LoVo (cell line): ENCODE measurements around the gene ZNF441.
"Not testable (repeated sequence)": the region's sequence is repeated elsewhere in the genome, so short reads cannot be mapped to it uniquely, and the experiment has no call there.

ENCODE experiments used
- DNase-seq: peaks from one replicate; pipeline ENCODE4 v3.0.0-alpha.2; 2016; ENCODE audit warnings: low spot score

The ZNF441 gene

DNA sequence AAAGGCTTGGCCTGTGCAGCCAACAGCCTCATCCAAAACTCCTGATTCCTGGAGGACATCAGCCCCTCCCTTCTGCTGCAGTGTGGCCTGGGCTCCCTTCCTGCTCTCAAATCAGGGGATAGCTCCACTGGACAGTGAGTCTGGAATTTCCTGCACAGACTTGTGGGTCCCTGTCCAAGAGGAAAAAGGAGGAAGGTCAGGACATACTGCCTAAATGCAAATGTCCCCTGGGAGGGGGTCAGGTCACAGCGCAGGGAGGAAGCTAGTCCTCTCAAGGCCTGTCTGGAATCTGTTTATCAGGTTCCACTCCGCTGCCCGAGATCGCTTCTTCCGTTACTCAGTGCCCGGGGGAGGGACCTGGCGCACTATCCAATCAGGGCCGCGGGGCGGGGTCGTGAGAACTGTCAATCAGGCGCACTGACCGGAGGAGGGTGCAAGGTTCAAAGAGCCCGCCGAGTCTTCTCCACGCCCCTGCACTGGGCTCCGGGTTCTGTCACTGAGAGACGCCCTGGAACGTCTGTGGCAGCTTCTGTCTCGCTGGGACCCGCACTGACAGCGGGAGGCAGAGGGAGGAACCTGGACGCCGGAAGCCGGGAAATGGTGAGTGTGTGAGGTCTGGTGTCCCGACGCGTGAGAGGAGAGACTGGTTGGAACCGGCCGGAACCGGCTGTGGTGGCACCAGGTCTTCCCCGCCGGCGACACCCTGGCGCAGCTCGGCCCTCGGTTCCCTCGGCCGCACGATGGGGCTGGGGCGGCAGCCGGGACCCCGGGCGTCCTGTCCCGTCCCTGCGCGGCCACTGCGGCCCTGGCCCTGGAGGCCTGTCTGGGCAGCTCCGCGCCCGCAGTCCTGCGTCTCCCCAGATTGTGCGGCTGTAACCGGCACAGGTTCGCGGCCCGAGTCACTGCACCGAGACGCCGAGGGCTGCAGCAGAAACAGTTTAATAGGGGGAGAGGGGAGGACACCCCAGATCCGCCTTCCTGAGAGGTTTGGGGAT, at the start of gene ZNF441:
Gene ZNF441, plus strand, starts transcription at position 404 of the 995 bp plus-strand sequence. Its CDS starts 194 bp downstream, at position 598.
- DNase-seq, result peak; percentile 96

GRCh38 chr19:11721681-11722080, 45.1 kb upstream of the ZNF441 start:
- DNase-seq, result no peak

DNA sequence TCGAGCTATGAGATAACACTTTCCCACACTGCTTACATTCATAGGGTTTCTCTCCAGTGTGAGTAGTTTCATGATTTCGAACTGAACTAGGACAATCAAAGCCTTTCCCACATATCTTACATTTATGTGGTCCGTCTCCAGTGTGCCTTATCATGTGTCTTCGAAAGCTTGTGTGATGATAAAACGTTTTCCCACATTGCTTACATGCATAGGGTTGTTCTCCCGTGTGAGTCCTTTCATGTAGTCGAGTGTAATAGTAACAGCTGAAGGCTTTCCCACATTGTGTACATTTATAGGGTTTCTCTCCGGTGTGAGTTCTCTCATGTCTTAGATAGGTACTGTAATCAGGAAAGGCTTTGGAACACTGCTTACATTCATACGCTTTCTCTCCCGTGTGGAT, 44.4 kb upstream of the ZNF441 start:
- DNase-seq, result no peak

GRCh38 chr19:11729586-11729985, 37.2 kb upstream of the ZNF441 start:
- DNase-seq, result no peak

DNA sequence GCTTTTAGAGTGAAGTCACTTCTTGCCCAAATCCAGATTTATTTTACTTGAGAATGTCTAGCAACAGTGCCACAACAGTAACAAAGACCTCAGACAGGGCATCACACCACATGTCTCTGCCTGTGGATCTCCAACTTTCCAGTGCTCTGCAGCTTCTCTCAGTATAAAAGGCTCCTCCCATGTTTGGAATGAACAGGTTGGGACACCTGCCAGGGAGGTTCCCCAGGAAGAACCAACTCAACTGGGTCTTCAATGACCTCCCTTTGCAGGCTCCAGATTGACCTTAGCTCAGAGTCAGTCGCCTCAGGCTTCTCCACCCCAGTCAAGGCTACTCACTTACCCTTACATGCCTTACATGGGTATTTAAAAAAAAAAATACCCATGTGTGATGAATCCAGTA, 31.4 kb upstream of the ZNF441 start:
- no peak for DNase-seq

DNA sequence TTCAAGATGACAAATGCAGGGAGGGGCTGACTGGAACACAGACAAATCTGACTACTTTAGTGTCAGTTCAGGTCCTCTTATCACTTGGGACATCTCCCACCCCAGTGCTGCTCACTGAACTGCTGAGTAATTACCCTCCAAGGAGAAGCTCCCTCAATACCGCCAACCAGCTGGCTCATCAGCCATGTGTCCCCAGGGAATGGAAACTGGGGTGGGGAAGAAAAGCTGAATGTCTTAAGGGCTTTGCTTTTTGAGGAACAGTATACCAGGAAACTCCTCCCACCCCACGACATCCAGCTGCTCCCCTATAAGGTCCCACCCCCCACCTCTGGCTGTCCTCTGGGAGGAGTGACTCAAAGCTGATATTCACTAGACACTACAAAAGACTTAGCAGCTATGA, 30.1 kb upstream of the ZNF441 start:
- DNase-seq, result no peak

- peak; percentile 59 for DNase-seq
Measured at GRCh38 chr19:11737964-11738745, 28.6 kb upstream of the ZNF441 start.

GRCh38 chr19:11738746-11739620, 27.8 kb upstream of the ZNF441 start, which contains the start of gene ZNF823:
Gene ZNF823 (minus strand): TSS chr19:11738946. CDS start chr19:11738819, 127 bp downstream.
- DNase-seq, result peak; percentile 99

GRCh38 chr19:11745869-11746268, 20.9 kb upstream of the ZNF441 start:
- DNase-seq, result no peak

DNA sequence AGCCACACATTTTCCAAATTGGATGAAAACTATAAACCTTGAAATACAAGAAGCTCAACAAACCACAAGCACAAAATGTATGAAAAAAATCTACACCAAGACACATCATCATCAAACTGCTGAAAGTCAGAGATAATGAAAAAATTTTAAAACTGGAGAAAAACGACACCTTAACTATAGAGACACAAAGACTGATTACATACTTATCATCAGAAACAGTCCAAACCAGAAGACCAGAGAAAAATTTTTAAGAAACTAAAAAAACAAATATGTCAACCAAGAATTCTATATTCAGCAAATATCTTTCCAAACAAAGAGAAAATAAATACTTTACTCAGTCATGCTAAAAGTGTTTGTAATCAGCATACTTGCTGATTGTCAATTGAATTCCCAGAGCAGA, 19.5 kb upstream of the ZNF441 start:
- DNase-seq, result no peak

DNA sequence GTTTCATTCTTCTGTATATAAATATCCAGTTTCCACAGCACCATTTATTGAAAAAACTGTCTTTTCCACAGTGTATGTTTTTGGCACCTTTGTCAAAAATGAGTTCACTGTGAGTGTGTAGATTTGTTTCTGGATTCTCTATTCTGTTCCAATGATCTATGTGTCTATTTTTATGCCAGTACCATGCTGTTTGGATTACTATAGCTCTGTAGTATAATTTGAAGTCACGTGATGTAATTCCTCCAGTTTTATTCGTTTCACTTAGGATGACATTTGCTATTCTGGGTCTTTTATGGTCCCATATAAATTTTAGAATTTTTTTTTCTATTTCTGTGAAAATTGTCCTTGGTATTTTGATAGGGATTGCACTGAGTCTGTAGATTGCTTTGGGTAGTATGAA, 17.0 kb upstream of the ZNF441 start:
- DNase-seq, result no peak

DNA sequence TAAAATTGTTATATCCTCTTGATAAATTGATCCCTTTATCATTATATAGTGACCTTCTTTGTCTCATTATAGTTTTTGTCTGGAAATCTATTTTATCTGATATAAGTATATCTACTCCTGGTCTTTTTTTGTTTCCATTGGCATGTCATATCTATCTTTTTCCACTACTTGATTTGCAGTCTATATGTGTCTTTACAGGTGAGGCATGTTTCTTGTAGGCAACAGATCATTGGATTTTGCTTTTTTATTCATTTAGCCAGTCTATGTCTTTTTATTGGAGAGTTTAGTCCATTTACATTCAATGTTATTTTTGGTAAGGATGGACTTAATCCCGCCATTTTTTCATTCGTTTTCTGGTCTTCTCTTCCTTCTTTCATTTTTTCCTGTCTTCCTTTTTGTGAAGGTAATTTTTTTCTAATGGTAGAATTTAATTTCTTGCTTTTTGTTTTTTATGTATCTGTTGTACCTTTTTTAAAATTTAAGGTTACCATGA, 14.5 kb upstream of the ZNF441 start:
- DNase-seq, result no peak

DNA sequence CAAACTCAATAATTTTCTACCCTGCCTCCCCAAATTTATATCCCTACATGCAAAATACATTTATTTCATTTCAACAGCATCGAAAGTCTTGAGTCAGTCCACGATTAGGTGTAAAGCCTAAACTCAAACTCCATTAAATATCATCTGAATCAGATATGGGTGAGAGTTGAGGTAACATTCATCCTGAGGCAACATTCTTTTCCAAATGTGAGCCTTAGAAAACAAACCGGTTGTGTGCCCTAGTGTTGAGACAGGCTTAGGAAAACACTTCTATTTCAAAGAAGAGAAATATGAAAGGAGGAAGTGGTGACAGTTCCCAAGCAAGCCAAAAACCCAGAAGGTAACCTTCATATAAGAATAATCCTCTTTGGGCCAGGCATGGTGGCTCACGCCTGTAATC, 12.1 kb upstream of the ZNF441 start:
- no peak for DNase-seq

DNA sequence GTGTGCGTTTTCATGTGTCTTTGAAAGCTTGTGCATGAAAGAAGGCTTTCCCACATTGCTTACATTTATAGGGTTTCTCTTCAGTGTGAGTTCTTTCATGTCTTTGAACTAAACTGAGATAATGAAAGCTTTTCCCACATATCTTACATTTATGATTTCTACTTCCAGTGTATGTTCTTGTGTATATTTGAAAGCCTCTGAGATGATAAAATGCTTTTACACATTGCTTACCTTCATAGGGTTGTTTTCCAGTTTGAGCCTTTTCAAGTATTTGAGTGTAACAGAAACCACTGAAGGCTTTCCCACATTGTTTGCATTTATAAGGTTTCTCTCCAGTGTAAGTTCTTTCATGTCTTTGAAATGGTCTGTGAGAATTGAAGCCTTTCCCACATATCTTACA, 9.8 kb upstream of the ZNF441 start:
- DNase-seq, result no peak

- no peak for DNase-seq
Measured at GRCh38 chr19:11759805-11760204, 7.0 kb upstream of the ZNF441 start.

GRCh38 chr19:11763117-11763516, 3.7 kb upstream of the ZNF441 start:
- no peak for DNase-seq

GRCh38 chr19:11763611-11764010, 3.2 kb upstream of the ZNF441 start:
- no peak for DNase-seq

DNA sequence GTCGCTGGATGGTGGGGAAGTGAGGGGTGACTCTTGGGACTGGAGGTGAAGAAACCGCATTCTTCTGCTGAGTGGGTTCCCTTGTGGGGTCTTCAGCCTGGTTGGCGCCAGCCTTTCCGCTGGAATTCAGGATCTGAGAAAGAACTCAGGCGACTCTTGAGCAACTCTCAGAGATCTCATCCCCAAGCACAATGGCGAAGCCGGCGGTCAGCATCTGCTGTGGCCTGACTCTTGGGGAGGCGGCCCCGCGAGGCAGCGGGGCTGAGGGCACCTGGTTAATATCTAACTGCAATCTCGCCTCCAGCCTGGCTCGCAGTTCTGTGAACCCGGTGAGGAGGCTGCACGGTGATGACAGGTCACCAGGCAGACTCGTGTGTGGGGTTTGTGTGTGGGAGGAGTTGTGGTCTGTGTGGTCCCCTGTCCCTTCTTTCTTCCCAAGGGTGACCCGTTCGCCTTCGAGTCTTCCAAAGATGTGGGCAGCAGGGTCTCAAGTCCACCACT, 883 bp downstream of the ZNF441 start:
- DNase-seq, result peak; percentile 40

DNA sequence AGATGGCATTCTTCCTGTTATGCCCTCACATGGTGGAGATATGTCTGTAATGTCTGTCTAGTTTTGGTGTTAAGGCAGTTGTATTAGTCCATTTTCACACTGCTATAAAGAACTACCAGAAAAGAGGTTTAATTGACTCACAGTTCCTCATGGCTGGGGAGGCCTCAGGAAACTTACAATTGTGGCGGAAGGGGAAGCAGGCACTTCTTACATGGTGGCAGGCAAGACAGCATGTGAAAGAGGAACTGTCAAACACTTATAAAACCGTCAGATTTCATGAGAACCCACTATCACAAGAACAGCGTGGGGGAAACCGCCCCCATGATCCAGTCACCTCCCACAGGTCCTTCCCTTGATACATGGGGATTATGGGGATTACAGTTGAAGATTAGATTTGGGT, 3.2 kb downstream of the ZNF441 start:
- no peak for DNase-seq

GRCh38 chr19:11771520-11771919, 4.7 kb downstream of the ZNF441 start:
- DNase-seq, result not testable (repeated sequence)

DNA sequence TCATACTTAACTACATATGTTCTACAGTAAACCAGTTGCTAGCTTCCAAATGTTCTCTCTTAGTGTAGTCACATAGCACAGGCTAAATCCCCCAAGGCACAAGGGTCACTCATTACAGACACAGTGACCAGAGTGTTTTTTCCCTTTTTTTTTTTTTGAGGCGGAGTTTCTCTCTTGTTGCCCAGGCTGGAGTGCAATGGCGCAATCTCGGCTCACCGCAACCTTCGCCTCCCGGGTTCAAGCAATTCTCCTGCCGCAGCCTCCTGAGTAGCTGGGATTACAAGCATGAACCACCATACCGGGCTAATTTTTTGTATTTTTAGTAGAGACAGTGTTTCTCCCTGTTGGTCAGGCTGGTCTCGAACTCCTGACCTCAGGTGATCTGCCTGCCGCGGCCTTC, 9.9 kb downstream of the ZNF441 start:
- not testable (repeated sequence) for DNase-seq
